Liver (tissue), 9 donors: ENCODE data around the gene OSBPL1A. TPM values are rescaled to one million over a fixed set of nuclear protein-coding genes. Genes with fewer than 3 reads are reported as not detected.

ENCODE experiments used
- DNase-seq: peaks from one replicate; pipeline ENCODE4 v3.0.0-alpha.2; 2017; ENCODE audit warnings: low spot score
- H3K27ac ChIP-seq, 2 donors: one replicate each; pipeline ENCODE4 v1.7.0; 2013; ENCODE audit warnings: inconsistent platforms in 2 of 2, low read length in 2 of 2, control low read depth in 1 of 2, low read depth in 1 of 2, mild to moderate bottlenecking in 1 of 2
- H3K27me3 ChIP-seq, 4 donors: one replicate each; pipeline versions ENCODE4 v1.6.1 to v1.7.0; 2013; ENCODE audit warnings: low read length in 3 of 4, inconsistent platforms in 1 of 4, mild to moderate bottlenecking in 1 of 4, moderate library complexity in 1 of 4; ENCODE audit not compliant: control insufficient read depth in 4 of 4, insufficient read depth in 4 of 4
- H3K36me3 ChIP-seq, 4 donors: one replicate each; pipeline versions ENCODE4 v1.6.1 to v1.7.0; 2013; ENCODE audit warnings: low read length in 3 of 4, mild to moderate bottlenecking in 3 of 4, low read depth in 1 of 4, moderate library complexity in 1 of 4; ENCODE audit not compliant: control insufficient read depth in 4 of 4, insufficient read depth in 3 of 4
- H3K4me1 ChIP-seq, 4 donors: one replicate each; pipeline versions ENCODE4 v1.6.1 to v1.7.0; 2013; ENCODE audit warnings: low read length in 3 of 4, mild to moderate bottlenecking in 3 of 4, moderate library complexity in 1 of 4; ENCODE audit not compliant: control insufficient read depth in 4 of 4, insufficient read depth in 4 of 4
- H3K4me3 ChIP-seq, 3 donors: one replicate each; pipeline versions ENCODE4 v1.6.1 to v1.7.0; 2013; ENCODE audit warnings: low read length in 3 of 3, control low read depth in 1 of 3, low read depth in 1 of 3, mild to moderate bottlenecking in 1 of 3
- H3K9ac ChIP-seq, 2 donors: one replicate each; pipeline ENCODE4 v1.7.0; 2013; ENCODE audit warnings: low read length in 2 of 2, mild to moderate bottlenecking in 2 of 2, moderate library complexity in 2 of 2, control low read depth in 1 of 2, low read depth in 1 of 2
- H3K9me3 ChIP-seq, 4 donors: one replicate each; pipeline versions ENCODE4 v1.6.1 to v1.7.0; 2013; ENCODE audit warnings: low read length in 3 of 4; ENCODE audit not compliant: control insufficient read depth in 4 of 4
- EGR1 ChIP-seq, 2 donors: IDR thresholded peaks; 2 replicates each; pipeline ENCODE4 v1.6.1; 2016 to 2018; ENCODE audit warnings: antibody characterized with exemption in 2 of 2, low read depth in 2 of 2
- FOXA1 ChIP-seq: IDR thresholded peaks from 2 replicates; pipeline ENCODE4 v1.6.1; 2016; ENCODE audit warnings: antibody characterized with exemption
- FOXA2 ChIP-seq: IDR thresholded peaks from 2 replicates; pipeline ENCODE4 v1.6.1; 2016; ENCODE audit warnings: antibody characterized with exemption
- GABPA ChIP-seq, 2 donors: IDR thresholded peaks in 1 of 2; conservative IDR thresholded peaks in 1 of 2; 2 replicates each; pipeline ENCODE4 v1.6.1; 2016; ENCODE audit warnings: antibody characterized with exemption in 2 of 2, mild to moderate bottlenecking in 1 of 2, moderate library complexity in 1 of 2
- HNF4A ChIP-seq, 2 donors: conservative IDR thresholded peaks; 2 replicates each; pipeline ENCODE4 v1.6.1; 2016; ENCODE audit warnings: antibody characterized with exemption in 2 of 2, mild to moderate bottlenecking in 2 of 2
- HNF4G ChIP-seq: IDR thresholded peaks from 2 replicates; pipeline ENCODE4 v1.6.1; 2016; ENCODE audit warnings: antibody characterized with exemption
- JUND ChIP-seq, 2 donors: IDR thresholded peaks; 2 replicates each; pipeline ENCODE4 v1.6.1; 2016; ENCODE audit warnings: antibody characterized with exemption in 2 of 2
- NR2F2 ChIP-seq: IDR thresholded peaks from 2 replicates; pipeline ENCODE4 v1.6.1; 2016; ENCODE audit warnings: antibody characterized with exemption
- RAD21 ChIP-seq, 2 donors: IDR thresholded peaks; 2 replicates each; pipeline ENCODE4 v1.6.1; 2016; ENCODE audit warnings: antibody characterized with exemption in 2 of 2, mild to moderate bottlenecking in 2 of 2
- RXRA ChIP-seq, 2 donors: IDR thresholded peaks; 2 replicates each; pipeline ENCODE4 v1.6.1; 2017 to 2018; ENCODE audit warnings: antibody characterized with exemption in 2 of 2, mild to moderate bottlenecking in 1 of 2
- SP1 ChIP-seq: IDR thresholded peaks from 2 replicates; pipeline ENCODE4 v1.6.1; 2018; ENCODE audit warnings: antibody characterized with exemption, mild to moderate bottlenecking
- TAF1 ChIP-seq: conservative IDR thresholded peaks from 2 replicates; pipeline ENCODE4 v1.6.1; 2016; ENCODE audit warnings: antibody characterized with exemption, mild to moderate bottlenecking
- YY1 ChIP-seq: IDR thresholded peaks from 2 replicates; pipeline ENCODE4 v1.6.1; 2016; ENCODE audit warnings: antibody characterized with exemption, mild to moderate bottlenecking
- WGBS: extraction: QIAGEN DNeasy Blood & Tissue Kit; methylation state at CpG from one replicate; pipeline ENCODE4 v1.1.7; 2013; 5-methylcytosine and 5-hydroxymethylcytosine counted together
- polyA plus RNA-seq, 2 donors: library from polyadenylated mRNA; stranded (reverse) in 1 of 2; unstranded in 1 of 2; fragments of 200-250 nt in 1 of 2; fragments of >200 nt in 1 of 2; fragmentation: Nextera tagmentation in 1 of 2; extraction: Ambion mirVana in 1 of 2; gene quantifications; one replicate each; pipeline versions ENCODE4 v1.2.1 to v1.2.3, GENCODE V29; 2013 to 2015
- total RNA-seq, 2 donors: library from RNA; depleted of rRNA; stranded (reverse); fragments of >200 nt; gene quantifications; one replicate each; pipeline ENCODE4 v1.2.3, GENCODE V29; 2014
- TF ChIP-seq, protein P1 (sequence below): IDR thresholded peaks from 2 replicates; pipeline ENCODE4 v1.6.1; 2016; ENCODE audit warnings: antibody characterized with exemption, mild to moderate bottlenecking
- TF ChIP-seq, protein P2 (sequence below): IDR thresholded peaks from 2 replicates; pipeline ENCODE4 v1.6.1; 2016; ENCODE audit warnings: antibody characterized with exemption
- TF ChIP-seq, protein P3 (sequence below): fragments of 150-350 bp; IDR thresholded peaks from 2 replicates; pipeline ENCODE4 v1.5.1; 2017; ENCODE audit warnings: improper control_type of control experiment, low read depth, low read length; ENCODE audit not compliant: missing input control
- TF ChIP-seq, protein P4 (sequence below): IDR thresholded peaks from 2 replicates; pipeline ENCODE4 v1.6.1; 2016; ENCODE audit warnings: antibody characterized with exemption
- TF ChIP-seq, protein P5 (sequence below): IDR thresholded peaks from 2 replicates; pipeline ENCODE4 v1.6.1; 2016; ENCODE audit warnings: antibody characterized with exemption
- donor health status: healthy.
- donor health status: healthy.
- donor health status: healthy.
- donor health status: healthy.
- donor health status: healthy.

The OSBPL1A gene
- total and polyA plus RNA-seq, 4 donors = 5.4 to 12.6 (median 8.9) TPM

DNA sequence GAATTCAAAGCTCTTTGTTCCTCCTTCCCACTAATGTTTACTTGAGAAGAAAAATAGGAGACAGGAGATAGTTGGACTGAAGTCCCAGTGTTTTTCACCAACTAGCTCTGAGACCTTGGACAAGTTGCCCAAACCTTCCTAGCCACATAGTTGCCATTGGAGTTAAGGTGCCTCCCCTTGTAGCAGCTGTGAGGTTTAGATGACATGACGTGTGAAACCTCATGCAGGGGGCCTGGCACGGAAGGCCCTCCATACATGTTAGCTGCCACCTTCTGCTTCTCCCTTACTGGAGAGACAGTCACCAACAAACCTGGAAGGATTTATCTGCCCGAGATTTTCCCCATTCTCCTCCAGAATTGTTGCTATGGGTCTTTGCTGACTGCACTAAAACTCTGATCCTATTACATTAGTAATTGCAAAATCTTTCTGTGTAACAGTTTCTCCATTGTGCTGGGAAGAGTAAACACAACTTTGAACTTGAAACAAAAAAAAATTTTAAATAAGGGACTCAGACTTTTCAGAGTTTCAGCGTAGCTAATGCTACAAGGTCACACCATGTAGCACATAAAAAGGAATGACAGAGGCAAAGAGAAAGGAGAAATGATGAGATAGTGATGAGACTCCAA lies 282.6 kb downstream of the OSBPL1A start (continued):
- TF ChIP-seq, protein P1, sequence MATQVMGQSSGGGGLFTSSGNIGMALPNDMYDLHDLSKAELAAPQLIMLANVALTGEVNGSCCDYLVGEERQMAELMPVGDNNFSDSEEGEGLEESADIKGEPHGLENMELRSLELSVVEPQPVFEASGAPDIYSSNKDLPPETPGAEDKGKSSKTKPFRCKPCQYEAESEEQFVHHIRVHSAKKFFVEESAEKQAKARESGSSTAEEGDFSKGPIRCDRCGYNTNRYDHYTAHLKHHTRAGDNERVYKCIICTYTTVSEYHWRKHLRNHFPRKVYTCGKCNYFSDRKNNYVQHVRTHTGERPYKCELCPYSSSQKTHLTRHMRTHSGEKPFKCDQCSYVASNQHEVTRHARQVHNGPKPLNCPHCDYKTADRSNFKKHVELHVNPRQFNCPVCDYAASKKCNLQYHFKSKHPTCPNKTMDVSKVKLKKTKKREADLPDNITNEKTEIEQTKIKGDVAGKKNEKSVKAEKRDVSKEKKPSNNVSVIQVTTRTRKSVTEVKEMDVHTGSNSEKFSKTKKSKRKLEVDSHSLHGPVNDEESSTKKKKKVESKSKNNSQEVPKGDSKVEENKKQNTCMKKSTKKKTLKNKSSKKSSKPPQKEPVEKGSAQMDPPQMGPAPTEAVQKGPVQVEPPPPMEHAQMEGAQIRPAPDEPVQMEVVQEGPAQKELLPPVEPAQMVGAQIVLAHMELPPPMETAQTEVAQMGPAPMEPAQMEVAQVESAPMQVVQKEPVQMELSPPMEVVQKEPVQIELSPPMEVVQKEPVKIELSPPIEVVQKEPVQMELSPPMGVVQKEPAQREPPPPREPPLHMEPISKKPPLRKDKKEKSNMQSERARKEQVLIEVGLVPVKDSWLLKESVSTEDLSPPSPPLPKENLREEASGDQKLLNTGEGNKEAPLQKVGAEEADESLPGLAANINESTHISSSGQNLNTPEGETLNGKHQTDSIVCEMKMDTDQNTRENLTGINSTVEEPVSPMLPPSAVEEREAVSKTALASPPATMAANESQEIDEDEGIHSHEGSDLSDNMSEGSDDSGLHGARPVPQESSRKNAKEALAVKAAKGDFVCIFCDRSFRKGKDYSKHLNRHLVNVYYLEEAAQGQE = peak; percentile 59

DNA sequence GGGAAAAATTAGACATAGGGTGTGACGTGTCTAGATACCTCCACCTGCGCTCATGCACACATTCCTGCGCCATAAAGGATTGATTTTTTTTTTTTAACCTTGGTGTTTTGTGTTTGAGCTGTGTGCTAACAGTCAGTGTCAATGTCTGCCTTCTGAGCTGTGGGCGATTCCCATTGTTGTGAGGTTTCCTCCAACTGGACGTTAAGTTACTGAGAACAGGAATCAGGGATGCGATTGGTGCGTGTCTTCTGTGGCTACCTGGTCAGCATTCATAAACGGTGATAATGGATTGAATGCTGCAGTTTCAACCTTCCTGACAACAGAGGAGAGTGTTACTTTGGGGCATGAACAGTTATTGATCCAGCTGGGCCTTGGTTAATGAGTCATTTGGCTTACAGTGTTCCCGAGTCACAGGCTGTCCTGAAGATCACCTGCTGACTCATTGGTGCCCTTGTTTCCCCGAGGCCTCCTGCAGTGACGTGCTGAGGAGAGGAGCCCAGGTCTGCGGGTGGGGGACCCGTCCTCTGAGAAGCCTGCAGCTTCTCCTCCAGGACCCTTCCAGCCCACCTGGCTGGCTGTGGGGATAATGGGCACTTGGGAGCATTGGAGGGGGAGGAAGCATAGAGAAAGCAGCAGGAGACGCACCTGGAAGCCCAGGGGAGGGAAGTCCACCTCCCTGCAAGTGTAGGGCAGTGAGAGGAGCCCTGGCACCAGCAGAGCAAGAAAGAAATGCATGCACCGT lies 284.6 kb downstream of the OSBPL1A start:
- WGBS = 33% methylated on average over 15 of the region's 15 CpGs
- Histone ChIP-seq H3K4me1 (peaks cover 5 to 49% (median 16%) of the 10 kb centered on the region in 4 donors), H3K36me3 (peaks cover 2 to 5% (median 3%) of the 10 kb centered on the region in 4 donors), H3K9me3 (no peaks in the 10 kb centered on the region), H3K27me3 (no peaks in the 10 kb centered on the region), H3K9ac (peak overlapping the region; percentile 89 to 93), H3K4me3 (peak overlapping the region; percentile 58 to 86 (median 84)), H3K27ac (peak overlapping the region; percentile 94 to 98)
- DNase-seq = peak; percentile 60
- peak; percentile 94 for TF ChIP-seq SP1
- peak; percentile 96 to 97 for TF ChIP-seq RXRA (IDR thresholded peaks at IDR 0.05)
- peak; percentile 93 for TF ChIP-seq YY1
- TF ChIP-seq HNF4A (conservative IDR thresholded peaks at IDR 0.05) = peak; percentile 62 to 65
- peak; percentile 8 for TF ChIP-seq NR2F2
- peak; percentile 98 for TF ChIP-seq JUND (IDR thresholded peaks at IDR 0.05)
- TF ChIP-seq, protein P2, sequence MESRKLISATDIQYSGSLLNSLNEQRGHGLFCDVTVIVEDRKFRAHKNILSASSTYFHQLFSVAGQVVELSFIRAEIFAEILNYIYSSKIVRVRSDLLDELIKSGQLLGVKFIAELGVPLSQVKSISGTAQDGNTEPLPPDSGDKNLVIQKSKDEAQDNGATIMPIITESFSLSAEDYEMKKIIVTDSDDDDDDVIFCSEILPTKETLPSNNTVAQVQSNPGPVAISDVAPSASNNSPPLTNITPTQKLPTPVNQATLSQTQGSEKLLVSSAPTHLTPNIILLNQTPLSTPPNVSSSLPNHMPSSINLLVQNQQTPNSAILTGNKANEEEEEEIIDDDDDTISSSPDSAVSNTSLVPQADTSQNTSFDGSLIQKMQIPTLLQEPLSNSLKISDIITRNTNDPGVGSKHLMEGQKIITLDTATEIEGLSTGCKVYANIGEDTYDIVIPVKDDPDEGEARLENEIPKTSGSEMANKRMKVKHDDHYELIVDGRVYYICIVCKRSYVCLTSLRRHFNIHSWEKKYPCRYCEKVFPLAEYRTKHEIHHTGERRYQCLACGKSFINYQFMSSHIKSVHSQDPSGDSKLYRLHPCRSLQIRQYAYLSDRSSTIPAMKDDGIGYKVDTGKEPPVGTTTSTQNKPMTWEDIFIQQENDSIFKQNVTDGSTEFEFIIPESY = peak; percentile 82
- TF ChIP-seq HNF4G = no peak
- TF ChIP-seq, protein P1 = peak; percentile 74
- TF ChIP-seq, protein P3, sequence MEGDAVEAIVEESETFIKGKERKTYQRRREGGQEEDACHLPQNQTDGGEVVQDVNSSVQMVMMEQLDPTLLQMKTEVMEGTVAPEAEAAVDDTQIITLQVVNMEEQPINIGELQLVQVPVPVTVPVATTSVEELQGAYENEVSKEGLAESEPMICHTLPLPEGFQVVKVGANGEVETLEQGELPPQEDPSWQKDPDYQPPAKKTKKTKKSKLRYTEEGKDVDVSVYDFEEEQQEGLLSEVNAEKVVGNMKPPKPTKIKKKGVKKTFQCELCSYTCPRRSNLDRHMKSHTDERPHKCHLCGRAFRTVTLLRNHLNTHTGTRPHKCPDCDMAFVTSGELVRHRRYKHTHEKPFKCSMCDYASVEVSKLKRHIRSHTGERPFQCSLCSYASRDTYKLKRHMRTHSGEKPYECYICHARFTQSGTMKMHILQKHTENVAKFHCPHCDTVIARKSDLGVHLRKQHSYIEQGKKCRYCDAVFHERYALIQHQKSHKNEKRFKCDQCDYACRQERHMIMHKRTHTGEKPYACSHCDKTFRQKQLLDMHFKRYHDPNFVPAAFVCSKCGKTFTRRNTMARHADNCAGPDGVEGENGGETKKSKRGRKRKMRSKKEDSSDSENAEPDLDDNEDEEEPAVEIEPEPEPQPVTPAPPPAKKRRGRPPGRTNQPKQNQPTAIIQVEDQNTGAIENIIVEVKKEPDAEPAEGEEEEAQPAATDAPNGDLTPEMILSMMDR = no peak
- TF ChIP-seq, protein P4, sequence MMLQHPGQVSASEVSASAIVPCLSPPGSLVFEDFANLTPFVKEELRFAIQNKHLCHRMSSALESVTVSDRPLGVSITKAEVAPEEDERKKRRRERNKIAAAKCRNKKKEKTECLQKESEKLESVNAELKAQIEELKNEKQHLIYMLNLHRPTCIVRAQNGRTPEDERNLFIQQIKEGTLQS = peak; percentile 92
- TF ChIP-seq TAF1 = peak; percentile 84
- no peak for TF ChIP-seq GABPA (IDR thresholded peaks at IDR 0.05 in 1 of 2, conservative IDR thresholded peaks at IDR 0.05 in 1 of 2)
- TF ChIP-seq RAD21 (IDR thresholded peaks at IDR 0.05) = peak in 1 of 2 donors; percentile 58
- TF ChIP-seq FOXA2 = peak; percentile 83
- TF ChIP-seq FOXA1 = peak; percentile 85
- TF ChIP-seq EGR1 (IDR thresholded peaks at IDR 0.05; ENCODE audit: low read depth in 2 of 2) = peak in 1 of 2 donors; percentile 36
- TF ChIP-seq, protein P5, sequence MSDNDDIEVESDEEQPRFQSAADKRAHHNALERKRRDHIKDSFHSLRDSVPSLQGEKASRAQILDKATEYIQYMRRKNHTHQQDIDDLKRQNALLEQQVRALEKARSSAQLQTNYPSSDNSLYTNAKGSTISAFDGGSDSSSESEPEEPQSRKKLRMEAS = peak; percentile 54
